ENCODE measurements around the gene RICTOR. TPM values are rescaled to one million over a fixed set of nuclear protein-coding genes. Genes with fewer than 3 reads are reported as not detected.

RICTOR gene
- total and polyA plus RNA-seq, 2 donors (not counting 3 experiments of a cell fraction or from before 2014, with no cell fraction given), result 9.2 to 38.0 TPM

- peaks cover 5% of the 10 kb centered on the region for H3K4me1 ChIP-seq (ENCODE audit: control insufficient read depth, extremely low read depth, insufficient read depth, low read length)
- peaks cover 66% of the 10 kb centered on the region for H3K79me2 ChIP-seq (ENCODE audit: control insufficient read depth, insufficient read depth, low read length)
- ChIA-PET POLR2A (no interaction called here), CTCF (interaction anchor here (1.4 to 1.6 kb wide), 2 partner anchors 10 to 18 kb away, joined by 4 to 5 read pairs; no protein-coding TSS in a partner anchor)
- H3K4me3 ChIP-seq (replicated peaks in 1 of 3; ENCODE audit: insufficient read depth in 1 of 3, low read depth in 1 of 3, low read length in 3 of 3), result no peak overlapping the region
- intact Hi-C loops (cut with micrococcal nuclease) (no loop called here), dilution Hi-C loops (cut with MboI; ENCODE audit: extremely low pct_ligation_motif_present, low sequenced_read_pairs) (no loop called here)
- BruUV-seq (replicated peaks), result no TSS peak
- H3K9ac ChIP-seq (replicated peaks; ENCODE audit: extremely low read depth, insufficient read depth, low read length), result no peak overlapping the region
- H2AFZ ChIP-seq (ENCODE audit: low read depth, low read length), result no peak overlapping the region
- H3K9me3 ChIP-seq (replicated peaks; ENCODE audit: control insufficient read depth, insufficient read depth, low read length), result no peaks in the 10 kb centered on the region
- FAIRE-seq (no peak), DNase-seq (ENCODE audit: low read depth, low spot score) (no peak)
- H4K20me1 ChIP-seq (replicated peaks; ENCODE audit: control insufficient read depth, extremely low read depth, insufficient read depth, low read length), result peaks cover 8% of the 10 kb centered on the region
- no peak for TF ChIP-seq JUN (IDR thresholded peaks at IDR 0.05; ENCODE audit: borderline replicate concordance, insufficient read depth, insufficient read length, low read depth)
- TF ChIP-seq MAX (IDR thresholded peaks at IDR 0.05; ENCODE audit: insufficient read depth, insufficient read length), result no peak
- no peak for TF ChIP-seq GATA2 (IDR thresholded peaks at IDR 0.05; ENCODE audit: insufficient read depth, insufficient read length, low read depth, low read length)
- no peaks in the 10 kb centered on the region for H3K36me3 ChIP-seq (ENCODE audit: control insufficient read depth in 2 of 2, extremely low read depth in 1 of 2, insufficient read depth in 2 of 2, low read length in 2 of 2)
- no peak overlapping the region for H3K4me2 ChIP-seq (ENCODE audit: insufficient read depth, low read length)
- no peaks in the 10 kb centered on the region for H3K9me1 ChIP-seq (replicated peaks; ENCODE audit: control insufficient read depth, extremely low read depth, insufficient read depth, low read length)
- no peak overlapping the region for H3K27ac ChIP-seq (ENCODE audit: insufficient read depth, low read depth, low read length)
- no peaks in the 10 kb centered on the region for H3K27me3 ChIP-seq (ENCODE audit: control insufficient read depth in 2 of 2, insufficient read depth in 2 of 2, low read length in 2 of 2)
Observed at GRCh38 chr5:39062530-39062929, 11.7 kb downstream of the RICTOR start.

GRCh38 chr5:39062104-39062503 is 12.1 kb downstream of the RICTOR start:
- H3K27me3 ChIP-seq (ENCODE audit: control insufficient read depth in 2 of 2, insufficient read depth in 2 of 2, low read length in 2 of 2), result no peaks in the 10 kb centered on the region
- TF ChIP-seq EZH2 (IDR thresholded peaks at IDR 0.05; ENCODE audit: borderline replicate concordance, low read depth, low read length, severe bottlenecking), result no peak
- no peak for TF ChIP-seq GATA2 (IDR thresholded peaks at IDR 0.05; ENCODE audit: insufficient read depth, insufficient read length, low read depth, low read length)
- no peak for TF ChIP-seq MAX (IDR thresholded peaks at IDR 0.05; ENCODE audit: insufficient read depth, insufficient read length)
- TF ChIP-seq FOS (IDR thresholded peaks at IDR 0.05; ENCODE audit: borderline replicate concordance, insufficient read depth, low read length), result no peak
- TF ChIP-seq MYC (IDR thresholded peaks at IDR 0.05; ENCODE audit: low read depth, low read length), result no peak
- TF ChIP-seq JUN (IDR thresholded peaks at IDR 0.05; ENCODE audit: borderline replicate concordance, insufficient read depth, insufficient read length, low read depth), result no peak
- no peak for TF ChIP-seq POLR2AphosphoS5 (IDR thresholded peaks at IDR 0.05; ENCODE audit: insufficient read depth, low read depth, low read length)
- TF ChIP-seq CTCF (IDR thresholded peaks at IDR 0.05; ENCODE audit: extremely low read depth in 1 of 2, insufficient read depth in 1 of 2, low read depth in 1 of 2, low read length in 2 of 2), result no peak
- TF ChIP-seq POLR2A (IDR thresholded peaks at IDR 0.05; ENCODE audit: low read depth, low read length), result no peak
- H2AFZ ChIP-seq (ENCODE audit: low read depth, low read length), result no peak overlapping the region
- H3K4me1 ChIP-seq (ENCODE audit: control insufficient read depth, extremely low read depth, insufficient read depth, low read length), result peaks cover 5% of the 10 kb centered on the region
- no peak for DNase-seq (ENCODE audit: low read depth, low spot score)
- ChIA-PET CTCF (interaction anchor here (1.4 to 1.6 kb wide), 2 partner anchors 10 to 19 kb away, joined by 4 to 5 read pairs; no protein-coding TSS in a partner anchor), POLR2A (no interaction called here)
- no peak overlapping the region for H3K27ac ChIP-seq (ENCODE audit: insufficient read depth, low read depth, low read length)
- BruUV-seq (replicated peaks), result no TSS peak
- H4K20me1 ChIP-seq (replicated peaks; ENCODE audit: control insufficient read depth, extremely low read depth, insufficient read depth, low read length), result peaks cover 8% of the 10 kb centered on the region
- dilution Hi-C loops (cut with MboI; ENCODE audit: extremely low pct_ligation_motif_present, low sequenced_read_pairs), result no loop called here
- H3K4me3 ChIP-seq (replicated peaks in 1 of 3; ENCODE audit: insufficient read depth in 1 of 3, low read depth in 1 of 3, low read length in 3 of 3), result no peak overlapping the region
- H3K9ac ChIP-seq (replicated peaks; ENCODE audit: extremely low read depth, insufficient read depth, low read length), result no peak overlapping the region
- no peak for FAIRE-seq
- no peaks in the 10 kb centered on the region for H3K9me3 ChIP-seq (replicated peaks; ENCODE audit: control insufficient read depth, insufficient read depth, low read length)
- no peaks in the 10 kb centered on the region for H3K9me1 ChIP-seq (replicated peaks; ENCODE audit: control insufficient read depth, extremely low read depth, insufficient read depth, low read length)
- peaks cover 66% of the 10 kb centered on the region for H3K79me2 ChIP-seq (ENCODE audit: control insufficient read depth, insufficient read depth, low read length)
- no peak overlapping the region for H3K4me2 ChIP-seq (ENCODE audit: insufficient read depth, low read length)
- intact Hi-C loops (cut with micrococcal nuclease), result no loop called here
- H3K36me3 ChIP-seq (ENCODE audit: control insufficient read depth in 2 of 2, extremely low read depth in 1 of 2, insufficient read depth in 2 of 2, low read length in 2 of 2), result no peaks in the 10 kb centered on the region
